ENCODE measurements around the gene AOC2.
"Not testable (repeated sequence)": the region's sequence is repeated elsewhere in the genome, so short reads cannot be mapped to it uniquely, and the experiment has no call there.

The AOC2 gene

GRCh38 chr17:42832213-42832933 lies 12.0 kb upstream of the AOC2 start:
- no peak for DNase-seq (ENCODE audit: low read depth)

GRCh38 chr17:42832934-42833766 lies 11.2 kb upstream of the AOC2 start, which contains the start of gene PSME3:
TSS of gene PSME3 (plus strand) at chr17:42833397. CDS start at chr17:42833632, 235 bp downstream.
- peak; percentile 81 for DNase-seq (ENCODE audit: low read depth)

DNA sequence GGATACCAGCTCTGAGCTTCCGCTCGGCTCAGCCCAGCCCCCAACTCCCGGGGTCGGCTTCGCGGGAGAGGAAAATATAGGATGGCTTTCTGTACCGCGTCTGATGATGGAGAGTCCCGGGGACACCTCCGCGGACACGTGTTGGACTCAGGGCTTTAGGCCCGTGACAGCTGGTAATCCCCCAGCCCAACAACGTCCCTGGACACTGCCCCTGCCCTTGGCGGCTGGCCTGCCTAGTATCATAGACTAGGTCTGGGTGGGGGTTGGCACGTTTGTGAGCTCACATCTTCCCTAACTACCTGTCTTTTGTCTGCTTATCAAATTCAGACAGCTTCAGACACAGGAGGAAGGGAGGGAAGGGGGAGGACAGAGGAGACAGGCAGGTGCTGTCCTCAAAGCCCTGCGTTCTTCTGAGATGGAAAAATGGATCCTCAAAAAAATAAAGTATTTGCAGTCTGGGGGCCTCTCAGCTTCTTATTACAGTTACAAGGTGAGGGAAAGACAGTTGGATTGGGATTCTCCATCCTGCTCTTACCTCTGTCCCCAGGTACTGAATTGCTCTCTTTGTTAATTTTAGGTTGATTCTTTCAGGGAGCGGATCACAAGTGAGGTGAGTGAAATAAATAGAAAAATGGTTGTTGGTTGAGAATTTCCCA lies 10.5 kb upstream of the AOC2 start:
- no peak for DNase-seq (ENCODE audit: low read depth)

DNA sequence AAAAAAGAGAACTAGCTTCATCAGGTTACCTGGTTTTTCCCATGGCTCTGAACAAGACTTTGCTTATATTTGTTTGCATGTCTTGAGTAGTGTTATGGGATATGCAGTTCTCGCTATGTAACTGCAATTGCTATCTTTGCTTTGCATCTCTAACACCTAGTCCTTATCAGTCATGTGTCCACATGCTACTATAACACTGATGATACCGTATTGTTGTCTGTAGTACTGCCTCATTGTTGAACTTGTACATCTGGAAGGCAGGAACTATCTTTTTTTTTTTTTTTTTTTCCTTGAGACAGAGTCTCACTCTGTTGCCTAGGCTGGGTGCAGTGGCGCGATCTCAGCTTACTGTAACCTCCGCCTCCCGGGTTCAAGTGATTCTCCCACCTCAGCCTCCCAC lies 8.6 kb upstream of the AOC2 start:
- no peak for DNase-seq (ENCODE audit: low read depth)

- DNase-seq (ENCODE audit: low read depth), result no peak
These were observed 2.2 kb upstream of the AOC2 start for GRCh38 chr17:42841975-42842685.

DNA sequence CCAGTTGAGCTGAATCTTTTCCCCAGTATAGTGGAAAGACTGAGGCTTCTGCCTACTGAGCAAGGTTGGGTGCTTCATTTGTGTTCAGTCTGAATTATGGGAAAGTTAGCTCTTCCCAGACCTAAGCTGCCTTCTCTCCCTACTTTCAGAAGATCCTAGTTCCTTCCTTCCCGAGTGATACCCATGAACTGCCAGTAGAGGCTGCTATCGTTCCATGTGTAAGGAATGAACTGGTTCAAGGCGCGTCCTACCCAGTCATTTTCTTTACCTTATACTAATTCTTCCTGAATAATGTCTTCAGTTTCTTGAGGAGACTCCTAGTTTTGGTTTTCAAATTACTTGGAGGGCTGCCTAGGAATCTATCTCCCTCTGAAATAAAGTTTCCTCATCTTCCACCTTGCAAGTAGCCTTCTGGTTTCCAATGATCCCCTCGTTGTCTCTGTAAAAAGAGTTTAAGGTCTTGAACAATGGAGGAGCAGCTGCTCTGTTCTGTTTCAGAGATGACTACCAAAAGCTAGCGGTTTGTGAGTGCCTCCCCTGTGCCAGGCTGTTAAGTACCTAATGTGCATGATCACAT lies 934 bp upstream of the AOC2 start:
- DNase-seq (ENCODE audit: low read depth), result no peak

DNA sequence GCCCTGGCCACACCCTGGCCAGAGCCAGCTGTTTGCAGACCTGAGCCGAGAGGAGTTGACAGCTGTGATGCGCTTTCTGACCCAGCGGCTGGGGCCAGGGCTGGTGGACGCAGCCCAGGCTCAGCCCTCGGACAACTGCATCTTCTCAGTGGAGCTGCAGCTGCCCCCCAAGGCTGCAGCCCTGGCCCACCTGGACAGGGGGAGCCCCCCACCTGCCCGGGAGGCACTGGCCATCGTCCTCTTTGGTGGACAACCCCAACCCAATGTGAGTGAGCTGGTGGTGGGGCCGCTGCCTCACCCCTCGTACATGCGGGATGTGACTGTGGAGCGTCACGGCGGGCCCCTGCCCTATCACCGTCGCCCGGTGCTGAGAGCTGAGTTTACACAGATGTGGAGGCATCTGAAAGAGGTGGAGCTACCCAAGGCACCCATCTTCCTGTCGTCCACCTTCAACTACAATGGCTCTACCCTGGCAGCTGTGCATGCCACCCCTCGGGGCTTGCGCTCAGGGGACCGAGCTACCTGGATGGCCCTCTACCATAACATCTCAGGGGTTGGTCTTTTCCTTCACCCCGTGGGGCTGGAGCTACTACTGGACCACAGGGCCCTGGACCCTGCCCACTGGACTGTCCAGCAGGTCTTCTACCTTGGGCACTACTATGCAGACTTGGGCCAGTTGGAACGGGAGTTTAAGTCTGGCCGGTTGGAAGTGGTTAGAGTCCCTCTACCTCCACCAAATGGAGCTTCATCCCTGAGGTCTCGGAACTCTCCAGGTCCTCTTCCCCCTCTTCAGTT lies 578 bp downstream of the AOC2 start:
- DNase-seq (ENCODE audit: low read depth), result no peak

DNA sequence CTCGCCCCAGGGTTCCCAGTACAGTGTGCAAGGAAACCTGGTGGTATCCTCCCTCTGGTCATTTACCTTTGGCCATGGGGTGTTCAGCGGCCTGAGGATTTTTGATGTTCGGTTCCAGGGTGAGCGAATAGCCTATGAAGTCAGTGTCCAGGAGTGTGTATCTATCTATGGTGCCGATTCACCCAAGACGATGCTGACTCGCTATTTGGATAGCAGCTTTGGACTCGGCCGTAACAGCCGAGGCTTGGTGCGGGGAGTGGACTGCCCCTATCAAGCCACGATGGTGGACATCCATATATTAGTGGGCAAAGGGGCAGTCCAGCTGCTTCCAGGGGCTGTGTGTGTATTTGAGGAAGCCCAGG lies 1.2 kb downstream of the AOC2 start:
- DNase-seq (ENCODE audit: low read depth), result no peak

GRCh38 chr17:42845918-42846593 lies 1.7 kb downstream of the AOC2 start:
- DNase-seq (ENCODE audit: low read depth), result no peak

- no peak for DNase-seq (ENCODE audit: low read depth)
These were observed 2.4 kb downstream of the AOC2 start for GRCh38 chr17:42846594-42847280.

DNA sequence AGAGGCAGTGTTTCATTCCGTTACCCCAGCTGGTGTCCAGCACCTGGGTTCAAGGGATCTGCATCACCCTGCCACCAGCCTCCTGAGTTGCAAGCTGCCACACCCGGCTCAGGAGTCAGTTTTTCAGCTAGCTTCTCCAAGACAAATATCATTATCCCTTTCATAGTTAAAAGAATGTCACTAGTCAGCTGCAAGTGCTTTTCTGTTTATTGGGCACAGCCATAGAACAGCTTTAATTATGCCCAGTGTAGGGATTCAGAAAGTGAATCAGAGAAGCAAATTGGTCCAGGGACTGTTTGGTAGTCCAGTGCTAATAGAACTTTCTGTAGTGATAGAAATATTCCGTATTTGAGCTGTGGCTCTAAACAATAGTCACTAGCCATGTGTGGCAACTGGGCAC lies 3.7 kb downstream of the AOC2 start:
- DNase-seq (ENCODE audit: low read depth), result no peak

- DNase-seq (ENCODE audit: low read depth), result no peak
These were observed 4.7 kb downstream of the AOC2 start for GRCh38 chr17:42849031-42849430.

DNA sequence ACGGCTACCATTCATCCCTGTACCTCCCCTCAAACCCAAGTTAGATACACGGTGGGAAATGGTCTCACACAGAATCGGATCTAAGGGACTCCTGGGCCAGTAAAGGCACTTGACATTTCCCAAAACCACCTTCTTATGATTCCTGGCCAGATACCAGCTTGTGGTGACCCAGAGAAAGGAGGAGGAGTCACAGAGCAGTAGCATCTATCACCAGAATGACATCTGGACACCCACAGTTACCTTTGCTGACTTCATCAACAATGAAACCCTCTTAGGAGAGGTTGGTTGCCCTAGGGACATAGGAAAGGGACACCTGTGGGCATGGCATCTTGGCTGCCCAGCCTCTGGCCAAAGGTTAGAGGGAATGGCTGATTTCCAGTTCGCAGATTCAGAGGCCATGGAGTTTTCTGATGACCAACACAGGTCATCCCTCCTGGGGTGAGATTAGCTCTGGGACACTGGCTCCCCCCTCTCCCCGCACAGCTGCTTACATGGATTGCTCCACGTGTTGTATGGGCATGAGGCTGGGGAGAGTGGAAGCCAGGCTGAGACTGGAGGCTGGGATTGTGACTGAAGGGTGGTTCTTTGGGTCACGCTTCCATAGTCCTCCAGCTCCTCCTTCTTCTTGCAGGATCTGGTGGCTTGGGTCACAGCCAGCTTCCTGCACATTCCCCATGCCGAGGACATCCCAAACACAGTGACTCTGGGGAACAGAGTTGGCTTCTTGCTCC lies 5.2 kb downstream of the AOC2 start:
- DNase-seq (ENCODE audit: low read depth), result no peak

GRCh38 chr17:42850954-42851353 lies 6.6 kb downstream of the AOC2 start, which contains the start of gene AOC3:
TSS of gene AOC3 (plus strand) at chr17:42851199. CDS start at chr17:42851344, 145 bp downstream.
- no peak for DNase-seq (ENCODE audit: low read depth)

GRCh38 chr17:42851371-42852240 lies 7.2 kb downstream of the AOC2 start:
- DNase-seq (ENCODE audit: low read depth), result not testable (repeated sequence)

- no peak for DNase-seq (ENCODE audit: low read depth)
These were observed 8.0 kb downstream of the AOC2 start for GRCh38 chr17:42852351-42852750.

GRCh38 chr17:42853004-42853403 lies 8.6 kb downstream of the AOC2 start:
- DNase-seq (ENCODE audit: low read depth), result no peak

- no peak for DNase-seq (ENCODE audit: low read depth)
These were observed 9.2 kb downstream of the AOC2 start for GRCh38 chr17:42853597-42853967.
